ENCODE results near the gene PHAF1. TPM values are rescaled to one million over a fixed set of nuclear protein-coding genes. Genes with fewer than 3 reads are reported as not detected.
A peak's percentile ranks its signal among the peaks of the same experiment; 100 is the strongest.

Gene PHAF1
- total and polyA plus RNA-seq, 9 of the 15 experiments (the other 6 are each of a cell fraction or from before 2014, with no cell fraction given), result 5.1 to 25.4 (median 13.8) TPM

- TF ChIP-seq E2F6 (IDR thresholded peaks at IDR 0.05; ENCODE audit: borderline replicate concordance in 1 of 2, extremely low read depth in 1 of 2, insufficient read depth in 1 of 2, insufficient read length in 1 of 2, low read depth in 1 of 2, low read length in 1 of 2, poor library complexity in 1 of 2, severe bottlenecking in 1 of 2) (peak; percentile 13 to 26), RBBP5 (IDR thresholded peaks at IDR 0.05; ENCODE audit: borderline replicate concordance, insufficient read depth, low read length, poor library complexity, severe bottlenecking) (peak; percentile 95), EGR1 (conservative IDR thresholded peaks at IDR 0.05) (peak; percentile 53), E4F1 (CRISPR knock-in tag; IDR thresholded peaks at IDR 0.05; ENCODE audit: borderline replicate concordance) (peak; percentile 99), PHB2 (IDR thresholded peaks at IDR 0.05; ENCODE audit: low read depth) (no peak), XRCC3 (IDR thresholded peaks at IDR 0.05) (no peak), SETDB1 (IDR thresholded peaks at IDR 0.05; ENCODE audit: low read length) (no peak), MAFF (IDR thresholded peaks at IDR 0.05; ENCODE audit: low read length) (no peak), LARP7 (IDR thresholded peaks at IDR 0.05) (no peak), PCBP2 (IDR thresholded peaks at IDR 0.05; ENCODE audit: low read depth, low read length, poor library complexity, severe bottlenecking) (no peak)
- TF ChIP-seq, protein P1, sequence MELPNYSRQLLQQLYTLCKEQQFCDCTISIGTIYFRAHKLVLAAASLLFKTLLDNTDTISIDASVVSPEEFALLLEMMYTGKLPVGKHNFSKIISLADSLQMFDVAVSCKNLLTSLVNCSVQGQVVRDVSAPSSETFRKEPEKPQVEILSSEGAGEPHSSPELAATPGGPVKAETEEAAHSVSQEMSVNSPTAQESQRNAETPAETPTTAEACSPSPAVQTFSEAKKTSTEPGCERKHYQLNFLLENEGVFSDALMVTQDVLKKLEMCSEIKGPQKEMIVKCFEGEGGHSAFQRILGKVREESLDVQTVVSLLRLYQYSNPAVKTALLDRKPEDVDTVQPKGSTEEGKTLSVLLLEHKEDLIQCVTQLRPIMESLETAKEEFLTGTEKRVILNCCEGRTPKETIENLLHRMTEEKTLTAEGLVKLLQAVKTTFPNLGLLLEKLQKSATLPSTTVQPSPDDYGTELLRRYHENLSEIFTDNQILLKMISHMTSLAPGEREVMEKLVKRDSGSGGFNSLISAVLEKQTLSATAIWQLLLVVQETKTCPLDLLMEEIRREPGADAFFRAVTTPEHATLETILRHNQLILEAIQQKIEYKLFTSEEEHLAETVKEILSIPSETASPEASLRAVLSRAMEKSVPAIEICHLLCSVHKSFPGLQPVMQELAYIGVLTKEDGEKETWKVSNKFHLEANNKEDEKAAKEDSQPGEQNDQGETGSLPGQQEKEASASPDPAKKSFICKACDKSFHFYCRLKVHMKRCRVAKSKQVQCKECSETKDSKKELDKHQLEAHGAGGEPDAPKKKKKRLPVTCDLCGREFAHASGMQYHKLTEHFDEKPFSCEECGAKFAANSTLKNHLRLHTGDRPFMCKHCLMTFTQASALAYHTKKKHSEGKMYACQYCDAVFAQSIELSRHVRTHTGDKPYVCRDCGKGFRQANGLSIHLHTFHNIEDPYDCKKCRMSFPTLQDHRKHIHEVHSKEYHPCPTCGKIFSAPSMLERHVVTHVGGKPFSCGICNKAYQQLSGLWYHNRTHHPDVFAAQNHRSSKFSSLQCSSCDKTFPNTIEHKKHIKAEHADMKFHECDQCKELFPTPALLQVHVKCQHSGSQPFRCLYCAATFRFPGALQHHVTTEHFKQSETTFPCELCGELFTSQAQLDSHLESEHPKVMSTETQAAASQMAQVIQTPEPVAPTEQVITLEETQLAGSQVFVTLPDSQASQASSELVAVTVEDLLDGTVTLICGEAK (IDR thresholded peaks at IDR 0.05), result peak; percentile 34; the same call in 1 of the 2 replicates
- TF ChIP-seq, protein P1 (CRISPR knock-in tag; IDR thresholded peaks at IDR 0.05), result no peak
- TF ChIP-seq, protein P2, sequence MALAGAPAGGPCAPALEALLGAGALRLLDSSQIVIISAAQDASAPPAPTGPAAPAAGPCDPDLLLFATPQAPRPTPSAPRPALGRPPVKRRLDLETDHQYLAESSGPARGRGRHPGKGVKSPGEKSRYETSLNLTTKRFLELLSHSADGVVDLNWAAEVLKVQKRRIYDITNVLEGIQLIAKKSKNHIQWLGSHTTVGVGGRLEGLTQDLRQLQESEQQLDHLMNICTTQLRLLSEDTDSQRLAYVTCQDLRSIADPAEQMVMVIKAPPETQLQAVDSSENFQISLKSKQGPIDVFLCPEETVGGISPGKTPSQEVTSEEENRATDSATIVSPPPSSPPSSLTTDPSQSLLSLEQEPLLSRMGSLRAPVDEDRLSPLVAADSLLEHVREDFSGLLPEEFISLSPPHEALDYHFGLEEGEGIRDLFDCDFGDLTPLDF (CRISPR knock-in tag; IDR thresholded peaks at IDR 0.05), result peak; percentile 57; the same call in 1 of the 2 replicates
These were observed at the start of gene PHAF1 (continued) for GRCh38 chr16:67109407-67110135.

All from K562 (cell line).